B cell (primary cell): ENCODE measurements around the gene GFOD1. TPM values are rescaled to one million over a fixed set of nuclear protein-coding genes. Genes with fewer than 3 reads are reported as not detected.

ENCODE experiments used
- ATAC-seq: fragments of 200-7000 bp; cut with Tn5 transposase; one replicate; pipeline ENCODE4 v1.10.0; 2021; ENCODE audit warnings: low read depth, mild to moderate bottlenecking, moderate number of reproducible peaks, moderate library complexity
- CTCF ChIA-PET: fragments of 350-600 bp; sonication (Branson Sonifier 250); formaldehyde crosslinking; loops from one replicate; lab custom pipeline; 2021; ENCODE audit warnings: antibody characterized with exemption, inconsistent platforms; lab: Charles Lee
- POLR2A ChIA-PET: fragments of 350-600 bp; sonication (Branson Sonifier 250); formaldehyde crosslinking; loops from one replicate; lab custom pipeline; 2021; ENCODE audit warnings: antibody characterized with exemption; lab: Charles Lee
- DNase-seq: peaks from one replicate; pipeline ENCODE4 v3.0.0; 2013
- H2AFZ ChIP-seq: 2 replicates; pipeline ENCODE4 v1.6.1; 2012; ENCODE audit warnings: mild to moderate bottlenecking, low read depth, low read length; ENCODE audit not compliant: insufficient read depth, poor library complexity, severe bottlenecking
- H3K27ac ChIP-seq, 2 donors: 1 replicate in 1 of 2; 2 replicates in 1 of 2; pipeline ENCODE4 v1.5.1; 2012 to 2013; ENCODE audit warnings: low read length in 2 of 2, mild to moderate bottlenecking in 2 of 2, moderate library complexity in 1 of 2
- H3K27me3 ChIP-seq, 4 experiments: fragments of 200-600 bp in 1 of 4; sonication (generic) in 1 of 4; replicated peaks in 1 of 4; 1 replicate in 2 of 4; 2 replicates in 2 of 4; pipeline versions ENCODE4 v1.6.1 to v1.7.0; 2013 to 2016; ENCODE audit warnings: low read length in 3 of 4, mild to moderate bottlenecking in 2 of 4, mixed read lengths in 1 of 4, moderate library complexity in 1 of 4; ENCODE audit not compliant: insufficient read depth in 4 of 4, control insufficient read depth in 3 of 4; ENCODE audit errors: control extremely low read depth in 1 of 4
- H3K36me3 ChIP-seq, 2 experiments: replicated peaks in 1 of 2; 1 replicate in 1 of 2; 2 replicates in 1 of 2; pipeline versions ENCODE4 v1.6.1 to v1.7.1; 2013; ENCODE audit warnings: low read length in 1 of 2; ENCODE audit not compliant: insufficient read depth in 2 of 2, control insufficient read depth in 1 of 2; ENCODE audit errors: control extremely low read depth in 1 of 2, extremely low read depth in 1 of 2
- H3K4me1 ChIP-seq, 2 donors: fragments of 200-600 bp in 1 of 2; sonication (generic) in 1 of 2; 1 replicate in 1 of 2; 2 replicates in 1 of 2; pipeline versions ENCODE4 v1.5.1 to v1.6.1; 2013 to 2017; ENCODE audit warnings: low read length in 2 of 2; ENCODE audit not compliant: control insufficient read depth in 2 of 2, insufficient read depth in 2 of 2
- H3K4me2 ChIP-seq: replicated peaks from 2 replicates; pipeline ENCODE3; 2012; ENCODE audit warnings: mild to moderate bottlenecking, low read depth, low read length; ENCODE audit not compliant: poor library complexity, severe bottlenecking
- H3K4me3 ChIP-seq, 5 experiments: fragments of 200-600 bp in 1 of 5; sonication (generic) in 1 of 5; 1 replicate in 3 of 5; 2 replicates in 2 of 5; pipeline versions ENCODE4 v1.5.1 to v1.7.0; 2011 to 2016; ENCODE audit warnings: low read length in 4 of 5, mild to moderate bottlenecking in 4 of 5, low read depth in 2 of 5, control low read depth in 1 of 5, moderate library complexity in 1 of 5; ENCODE audit not compliant: insufficient read depth in 1 of 5; ENCODE audit errors: control extremely low read depth in 1 of 5, extremely low read depth in 1 of 5
- H3K79me2 ChIP-seq: fragments of 200-600 bp; sonication (generic); one replicate; pipeline ENCODE4 v1.6.0; 2016; ENCODE audit warnings: low read length; ENCODE audit not compliant: control insufficient read depth, insufficient read depth
- H3K9ac ChIP-seq: fragments of 200-600 bp; sonication (generic); 2 replicates; pipeline ENCODE4 v1.6.1; 2017; ENCODE audit warnings: mild to moderate bottlenecking, low read length, moderate library complexity
- H3K9me3 ChIP-seq, 3 donors: one replicate each; pipeline versions ENCODE4 v1.6.1 to v1.7.1; 2013; ENCODE audit warnings: low read length in 2 of 3; ENCODE audit not compliant: control insufficient read depth in 2 of 3, insufficient read depth in 1 of 3; ENCODE audit errors: control extremely low read depth in 1 of 3
- H4K20me1 ChIP-seq: 2 replicates; pipeline ENCODE4 v1.6.0; 2012; ENCODE audit warnings: mild to moderate bottlenecking, low read length; ENCODE audit not compliant: insufficient read depth, control insufficient read depth, poor library complexity, severe bottlenecking
- H3K27ac Mint-ChIP-seq: one replicate; pipeline ENCODE4 v1.8.0; 2021; ENCODE audit warnings: mixed read lengths
- H3K27me3 Mint-ChIP-seq: one replicate; pipeline ENCODE4 v1.8.0; 2021; ENCODE audit warnings: mixed read lengths
- H3K4me1 Mint-ChIP-seq: one replicate; pipeline ENCODE4 v1.8.0; 2021; ENCODE audit warnings: mixed read lengths
- H3K4me3 Mint-ChIP-seq: one replicate; pipeline ENCODE4 v1.8.0; 2021; ENCODE audit warnings: mixed read lengths
- H3K9me3 Mint-ChIP-seq: one replicate; pipeline ENCODE4 v1.8.0; 2022; ENCODE audit warnings: mixed read lengths; ENCODE audit not compliant: insufficient read depth
- CTCF ChIP-seq: fragments of 200-600 bp; IDR thresholded peaks from one replicate; pipeline ENCODE4 v1.8.0; 2022; ENCODE audit warnings: antibody characterized with exemption, mild to moderate bottlenecking
- EZH2 ChIP-seq: IDR thresholded peaks from 2 replicates; pipeline ENCODE4 v1.6.1; 2012; ENCODE audit warnings: borderline replicate concordance, low read depth, mild to moderate bottlenecking, moderate library complexity, low read length; ENCODE audit not compliant: insufficient read depth, poor library complexity, severe bottlenecking
- WGBS: methylation state at CpG from one replicate; pipeline ENCODE4 v1.1.5; 2013; ENCODE audit warnings: missing lambda C conversion rate; ENCODE audit not compliant: insufficient coverage; 5-methylcytosine and 5-hydroxymethylcytosine counted together
- intact Hi-C: fragments of 100-400 bp; cut with micrococcal nuclease; formaldehyde crosslinking; loops from one replicate; pipeline ENCODE4 v1.10.0; 2022
- polyA plus RNA-seq: library from polyadenylated mRNA; depleted of rRNA; stranded (reverse); fragments of >200 nt; gene quantifications from 2 replicates; pipeline ENCODE4 v1.2.3, GENCODE V29; 2012
- total RNA-seq, 2 donors: library from RNA; stranded (reverse); fragments of 120-200 nt in 1 of 2; gene quantifications; 1 replicate in 1 of 2; 2 replicates in 1 of 2; pipeline versions ENCODE4 v1.2.3 to v1.2.4, GENCODE V29; 2013 to 2022

Gene GFOD1
- total and polyA plus RNA-seq, 2 donors (not counting 1 experiment from before 2014, with no cell fraction given) = 8.3 to 42.4 TPM

GRCh38 chr6:13451181-13451895 is 36.1 kb downstream of the GFOD1 start:
- no peak overlapping the region for H2AFZ ChIP-seq
- WGBS = 96% methylated on average over 15 of the region's 15 CpGs
- H3K4me3 ChIP-seq = no peak overlapping the region
- peaks cover 35% of the 10 kb centered on the region for H3K79me2 ChIP-seq
- no peaks in the 10 kb centered on the region for H4K20me1 ChIP-seq
- H3K4me1 Mint-ChIP-seq = peaks cover 47% of the 10 kb centered on the region
- CTCF ChIA-PET = no interaction called here
- H3K36me3 ChIP-seq = peaks cover 3 to 10% of the 10 kb centered on the region in 2 experiments
- no peaks in the 10 kb centered on the region for H3K9me3 ChIP-seq
- no peak overlapping the region for H3K27ac ChIP-seq
- no peak overlapping the region for H3K4me2 ChIP-seq
- POLR2A ChIA-PET = no interaction called here
- DNase-seq (no peak), ATAC-seq (no peak)
- H3K27ac Mint-ChIP-seq = no peak overlapping the region
- TF ChIP-seq CTCF = no peak
- TF ChIP-seq EZH2 = no peak
- H3K4me3 Mint-ChIP-seq = no peak overlapping the region
- H3K27me3 ChIP-seq = no peaks in the 10 kb centered on the region
- intact Hi-C loops = loop anchor here (10.0 kb wide), 1 partner anchor 163 kb away; the partner anchor contains the start of gene NOL7
- H3K27me3 Mint-ChIP-seq = no peaks in the 10 kb centered on the region
- peaks cover 4% of the 10 kb centered on the region for H3K9me3 Mint-ChIP-seq
- peaks cover 39 to 42% of the 10 kb centered on the region in 2 donors for H3K4me1 ChIP-seq
- H3K9ac ChIP-seq = no peak overlapping the region

- 100% methylated on average over 4 of the region's 6 CpGs for WGBS
- Mint-ChIP-seq H3K27me3 (no peaks in the 10 kb centered on the region), H3K9me3 (peaks cover 4% of the 10 kb centered on the region), H3K4me1 (peaks cover 49% of the 10 kb centered on the region), H3K4me3 (no peak overlapping the region), H3K27ac (no peak overlapping the region)
- H3K9ac ChIP-seq = no peak overlapping the region
- H3K27ac ChIP-seq = no peak overlapping the region
- DNase-seq (no peak), ATAC-seq (no peak)
- ChIA-PET POLR2A (no interaction called here), CTCF (no interaction called here)
- no peaks in the 10 kb centered on the region for H3K27me3 ChIP-seq
- peaks cover 28% of the 10 kb centered on the region for H3K79me2 ChIP-seq
- H3K9me3 ChIP-seq = no peaks in the 10 kb centered on the region
- no peak overlapping the region for H3K4me3 ChIP-seq
- peaks cover 3 to 10% of the 10 kb centered on the region in 2 experiments for H3K36me3 ChIP-seq
- H4K20me1 ChIP-seq = no peaks in the 10 kb centered on the region
- no peak overlapping the region for H3K4me2 ChIP-seq
- no peak overlapping the region for H2AFZ ChIP-seq
- intact Hi-C loops = loop anchor here (10.0 kb wide), 1 partner anchor 164 kb away; the partner anchor contains the start of gene NOL7
- peaks cover 32 to 36% of the 10 kb centered on the region in 2 donors for H3K4me1 ChIP-seq
- TF ChIP-seq CTCF (no peak), EZH2 (no peak)
These were observed 36.8 kb downstream of the GFOD1 start for GRCh38 chr6:13450628-13451027.
